Stimulated activated CD4-positive, alpha-beta T cell treated with anti-CD3 and anti-CD28 coated beads, Interleukin-4, amount 100 ng/mL, for 4 hours (primary cell): Measurements from ENCODE around the gene SCARB1.
"Not testable (repeated sequence)": the region's sequence is repeated elsewhere in the genome, so short reads cannot be mapped to it uniquely, and the experiment has no call there.

Experiments
- DNase-seq, 2 experiments: peaks; one replicate each; pipeline ENCODE4 v3.0.0-alpha.2; 2020

Gene SCARB1, protein sequence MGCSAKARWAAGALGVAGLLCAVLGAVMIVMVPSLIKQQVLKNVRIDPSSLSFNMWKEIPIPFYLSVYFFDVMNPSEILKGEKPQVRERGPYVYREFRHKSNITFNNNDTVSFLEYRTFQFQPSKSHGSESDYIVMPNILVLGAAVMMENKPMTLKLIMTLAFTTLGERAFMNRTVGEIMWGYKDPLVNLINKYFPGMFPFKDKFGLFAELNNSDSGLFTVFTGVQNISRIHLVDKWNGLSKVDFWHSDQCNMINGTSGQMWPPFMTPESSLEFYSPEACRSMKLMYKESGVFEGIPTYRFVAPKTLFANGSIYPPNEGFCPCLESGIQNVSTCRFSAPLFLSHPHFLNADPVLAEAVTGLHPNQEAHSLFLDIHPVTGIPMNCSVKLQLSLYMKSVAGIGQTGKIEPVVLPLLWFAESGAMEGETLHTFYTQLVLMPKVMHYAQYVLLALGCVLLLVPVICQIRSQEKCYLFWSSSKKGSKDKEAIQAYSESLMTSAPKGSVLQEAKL

DNA sequence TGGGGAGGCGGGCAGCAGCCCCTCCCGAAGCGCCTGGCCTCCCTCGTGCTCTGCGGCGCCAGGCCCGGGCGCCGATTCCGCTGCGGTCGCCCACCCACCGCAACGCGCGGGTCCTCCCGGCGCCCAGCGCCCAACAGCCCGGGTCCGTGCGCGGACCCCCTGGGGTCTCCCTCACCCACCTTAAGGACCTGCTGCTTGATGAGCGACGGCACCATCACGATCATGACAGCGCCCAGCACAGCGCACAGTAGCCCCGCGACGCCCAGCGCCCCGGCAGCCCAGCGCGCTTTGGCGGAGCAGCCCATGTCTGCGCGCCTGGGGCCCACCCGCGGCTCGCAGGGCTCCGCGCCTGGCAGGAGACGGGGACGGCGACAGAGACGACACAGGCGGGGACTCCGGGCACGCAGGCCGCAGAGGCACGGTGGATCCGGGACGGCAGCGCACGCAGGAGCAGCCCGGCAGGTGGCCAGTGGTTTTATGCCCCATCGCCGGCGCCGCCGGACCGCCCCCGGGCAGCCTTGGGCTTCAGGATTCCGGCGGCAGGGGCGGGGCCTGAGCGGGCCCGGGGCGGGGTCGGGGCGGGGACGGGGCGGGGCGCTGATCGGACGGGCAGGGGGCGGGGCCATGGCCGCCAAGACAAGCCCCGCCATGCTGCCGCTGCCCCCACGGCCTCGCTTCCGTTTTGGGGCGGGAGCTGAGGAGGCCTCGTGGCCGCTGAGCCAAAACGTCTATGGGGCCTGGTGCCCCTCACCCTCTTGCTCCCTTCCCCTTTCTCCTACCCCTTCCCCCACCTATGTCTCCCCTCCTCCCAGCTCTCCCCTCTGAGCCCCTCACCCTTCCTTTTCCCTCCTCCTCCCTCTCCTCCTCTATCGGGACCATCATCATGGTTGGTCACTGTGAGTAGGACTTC lies at the start of gene SCARB1:
Gene SCARB1 (minus strand): TSS at position 449 of the 910 bp plus-strand sequence. CDS start 144 bp downstream, at position 305.
- peak; percentile 76 to 80 for DNase-seq

DNA sequence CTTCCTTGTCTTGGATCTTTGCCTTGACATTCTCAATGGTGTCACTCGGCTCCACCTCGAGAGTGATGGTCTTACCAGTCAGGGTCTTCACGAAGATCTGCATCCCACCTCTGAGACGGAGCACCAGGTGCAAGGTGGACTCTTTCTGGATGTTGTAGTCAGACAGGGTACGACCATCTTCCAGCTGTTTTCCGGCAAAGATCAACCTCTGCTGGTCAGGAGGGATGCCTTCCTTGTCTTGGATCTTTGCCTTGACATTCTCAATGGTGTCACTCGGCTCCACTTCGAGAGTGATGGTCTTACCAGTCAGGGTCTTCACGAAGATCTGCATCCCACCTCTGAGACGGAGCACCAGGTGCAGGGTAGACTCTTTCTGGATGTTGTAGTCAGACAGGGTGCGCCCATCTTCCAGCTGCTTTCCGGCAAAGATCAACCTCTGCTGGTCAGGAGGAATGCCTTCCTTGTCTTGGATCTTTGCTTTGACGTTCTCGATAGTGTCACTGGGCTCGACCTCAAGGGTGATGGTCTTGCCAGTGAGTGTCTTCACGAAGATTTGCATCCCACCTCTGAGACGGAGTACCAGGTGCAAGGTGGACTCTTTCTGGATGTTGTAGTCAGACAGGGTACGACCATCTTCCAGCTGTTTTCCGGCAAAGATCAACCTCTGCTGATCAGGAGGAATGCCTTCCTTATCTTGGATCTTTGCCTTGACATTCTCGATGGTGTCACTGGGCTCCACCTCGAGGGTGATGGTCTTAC lies 49.0 kb upstream of the SCARB1 start:
- DNase-seq, result not testable (repeated sequence)

DNA sequence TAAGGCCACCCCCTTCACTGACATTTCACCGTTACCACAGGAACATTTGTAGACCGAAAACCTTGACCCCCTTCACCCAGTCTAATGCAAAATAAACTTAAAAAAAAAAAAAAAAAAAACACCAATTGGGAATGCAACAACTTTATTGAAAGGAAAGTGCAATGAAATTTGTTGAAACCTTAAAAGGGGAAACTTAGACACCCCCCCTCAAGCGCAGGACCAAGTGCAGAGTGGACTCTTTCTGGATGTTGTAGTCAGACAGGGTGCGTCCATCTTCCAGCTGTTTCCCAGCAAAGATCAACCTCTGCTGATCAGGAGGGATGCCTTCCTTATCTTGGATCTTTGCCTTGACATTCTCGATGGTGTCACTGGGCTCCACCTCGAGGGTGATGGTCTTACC lies 47.9 kb upstream of the SCARB1 start:
- not testable (repeated sequence) for DNase-seq

DNA sequence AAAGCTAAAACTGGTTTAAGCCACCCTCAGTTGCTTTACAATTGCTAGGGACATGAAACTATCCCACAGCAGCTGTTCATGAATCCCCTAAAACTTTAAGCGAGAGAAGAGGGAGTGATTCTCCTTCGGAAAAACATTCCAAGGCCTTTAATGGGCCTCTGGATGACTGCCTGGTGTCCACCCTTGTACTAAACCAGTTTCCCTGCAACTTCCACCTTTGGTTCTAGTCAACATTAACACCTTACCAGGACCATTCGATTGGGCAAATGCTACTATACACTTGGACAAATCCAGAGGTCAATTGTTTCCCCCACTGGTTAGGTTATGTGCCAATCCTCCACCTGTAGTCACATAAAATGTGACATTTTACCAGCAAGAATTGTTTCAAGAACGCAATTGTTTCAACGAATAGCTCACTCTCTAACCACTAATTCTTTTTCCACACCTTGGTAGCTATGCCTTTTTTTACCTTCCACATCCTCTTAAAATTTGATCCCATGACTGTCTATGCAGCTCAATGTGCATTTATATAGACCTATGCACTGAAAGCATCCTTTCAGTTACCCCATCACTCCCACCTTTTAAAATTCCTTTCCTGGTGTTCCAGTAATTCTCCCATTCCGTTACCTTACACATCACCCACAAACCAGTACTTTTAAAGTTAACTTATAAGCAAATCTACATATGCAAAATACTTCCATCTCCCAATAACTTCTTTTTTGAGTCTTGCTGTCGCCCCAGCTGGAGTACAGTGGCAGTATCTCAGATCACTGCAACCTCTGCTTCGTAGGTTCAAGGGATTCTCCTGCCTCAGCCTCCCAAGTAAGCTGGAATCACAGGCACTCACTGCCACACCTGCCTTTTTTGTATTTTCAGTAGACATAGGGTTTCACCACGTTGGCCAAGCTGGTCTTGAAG lies 47.2 kb upstream of the SCARB1 start:
- no peak for DNase-seq

DNA sequence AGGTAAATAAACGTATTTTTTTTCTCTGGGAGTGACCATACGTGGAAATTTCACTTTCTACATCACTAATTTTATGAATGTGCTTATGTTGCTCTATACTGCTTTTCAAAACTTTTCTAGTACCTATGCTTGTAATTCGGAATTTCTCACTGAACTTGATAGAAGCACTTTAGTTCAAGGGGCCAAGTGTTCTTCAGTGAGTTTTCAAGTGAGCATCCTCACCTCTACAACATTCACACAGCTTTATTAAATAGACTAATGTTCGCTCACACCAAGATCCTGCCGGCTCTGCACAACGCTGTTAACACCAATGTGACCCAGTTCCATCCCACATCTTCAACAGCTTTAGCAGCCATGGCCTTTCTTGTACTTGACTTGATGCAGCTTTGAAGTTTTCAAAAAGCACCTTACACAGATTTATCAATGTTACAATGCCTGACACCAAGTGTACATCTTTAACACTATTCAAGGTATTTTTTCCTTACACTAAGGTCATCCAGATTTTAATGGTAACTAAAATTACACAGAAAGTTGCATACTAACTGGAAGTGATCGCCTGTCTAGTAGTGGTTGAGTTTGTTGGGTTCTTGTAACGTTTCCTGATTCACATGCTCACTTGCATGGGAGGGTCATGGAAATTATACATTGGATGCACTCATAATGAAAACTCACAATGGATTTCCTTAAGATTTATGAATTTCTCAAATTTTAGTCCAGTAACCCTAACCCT lies 46.3 kb upstream of the SCARB1 start:
- no peak for DNase-seq

DNA sequence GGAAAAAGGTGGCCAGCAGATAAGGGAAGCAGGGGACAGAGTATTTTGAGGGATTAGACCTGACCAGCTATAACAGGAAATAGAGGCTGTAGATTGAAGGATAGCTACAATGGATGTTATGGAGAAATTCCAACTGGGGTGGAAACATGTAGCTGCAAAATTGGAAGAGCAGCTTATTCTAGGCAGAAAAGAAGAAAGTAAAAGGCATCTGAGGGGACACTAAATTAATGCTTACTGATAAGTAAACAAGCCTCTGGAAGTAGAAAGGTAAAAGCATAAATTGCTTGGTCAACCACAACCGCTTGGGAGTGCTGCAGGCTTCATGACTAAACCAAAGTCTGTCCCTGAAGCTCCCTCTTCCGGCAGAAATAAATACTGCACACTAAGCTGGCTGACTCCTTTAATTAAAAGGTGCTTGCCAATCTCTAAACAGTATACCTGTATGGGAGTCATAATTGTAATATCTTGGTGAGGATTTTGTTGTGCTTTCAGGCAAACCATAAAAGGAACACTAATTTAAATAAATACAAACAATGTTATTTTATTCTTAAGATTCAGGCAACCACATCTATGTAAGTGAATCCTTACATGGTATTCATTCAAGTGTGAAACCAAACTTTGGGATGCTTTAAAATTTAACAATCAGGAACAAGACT lies 43.1 kb upstream of the SCARB1 start:
- peak; percentile 74 to 83 for DNase-seq

DNA sequence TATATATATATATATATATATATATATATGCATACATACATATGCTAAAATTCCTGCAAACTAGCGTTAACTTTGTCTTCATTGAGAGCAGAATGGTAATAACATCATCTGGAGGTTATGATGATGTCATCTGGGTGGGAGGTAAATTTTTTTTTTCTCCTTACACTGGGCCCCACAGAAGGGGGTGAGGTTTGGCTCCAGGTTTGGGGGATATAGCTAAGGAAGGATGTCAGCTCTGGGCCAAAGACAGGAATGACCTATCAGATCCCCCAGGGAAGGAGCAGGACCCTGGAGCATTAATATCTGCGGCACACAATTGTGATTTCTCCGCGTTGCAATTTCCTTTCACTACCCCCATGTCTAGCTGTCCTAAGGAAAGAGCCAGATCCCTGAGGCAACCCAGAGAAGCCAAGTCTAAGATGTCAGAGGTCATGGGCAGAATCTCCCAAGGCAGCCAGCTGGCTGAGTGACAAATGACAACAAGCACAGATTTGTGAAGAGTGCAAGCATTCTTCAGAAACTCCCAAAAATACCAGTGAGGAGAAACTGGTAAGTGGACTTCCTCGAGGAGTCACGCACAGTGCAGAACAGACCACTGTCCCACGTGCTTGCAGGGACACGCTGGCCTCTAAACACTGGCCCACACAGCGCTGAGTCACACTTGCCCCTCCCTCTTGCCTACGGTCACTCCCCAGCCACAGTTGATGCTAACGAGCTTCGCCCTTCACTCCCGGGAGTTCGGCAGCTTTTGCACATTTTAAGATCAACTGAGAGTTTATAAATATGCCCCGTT lies 40.8 kb upstream of the SCARB1 start:
- DNase-seq, result no peak

DNA sequence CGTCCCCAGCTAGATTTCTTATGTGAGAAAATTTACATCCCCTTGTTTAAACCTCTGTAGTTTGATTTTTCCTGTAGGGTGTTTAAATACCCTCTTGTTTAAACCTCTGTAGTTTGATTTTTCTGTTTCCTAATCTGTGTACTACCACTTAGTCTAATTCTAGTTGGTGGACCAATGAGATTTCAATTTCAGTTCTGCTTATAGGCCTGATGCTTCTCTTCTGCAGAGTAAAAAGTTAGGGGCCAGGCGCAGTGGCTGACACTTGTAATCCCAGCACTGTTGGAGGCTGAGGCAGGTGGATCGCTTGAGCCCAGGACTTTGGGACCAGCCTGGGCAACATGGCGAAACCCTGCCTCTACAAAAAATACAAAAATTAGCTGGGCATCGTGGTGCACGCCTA lies 39.3 kb upstream of the SCARB1 start:
- no peak for DNase-seq

DNA sequence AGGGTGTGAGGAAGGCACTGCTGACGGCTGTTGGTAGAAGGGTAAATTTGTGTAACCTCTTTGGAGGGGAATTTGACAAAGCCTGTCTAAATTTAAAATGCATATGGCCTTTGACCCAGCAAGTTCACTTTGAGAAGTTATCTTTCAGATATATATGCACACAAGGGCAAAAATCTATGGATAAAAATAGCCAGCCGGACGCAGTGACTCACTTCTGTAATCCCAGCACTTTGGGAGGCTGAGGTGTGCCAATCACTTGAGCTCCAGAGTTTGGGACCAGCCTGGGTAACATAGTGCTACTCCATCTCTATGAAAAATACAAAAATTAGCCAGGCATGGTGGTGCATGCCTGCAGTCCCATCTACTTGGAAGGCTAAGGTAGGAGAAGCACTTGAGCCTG lies 37.3 kb upstream of the SCARB1 start:
- DNase-seq, result no peak

DNA sequence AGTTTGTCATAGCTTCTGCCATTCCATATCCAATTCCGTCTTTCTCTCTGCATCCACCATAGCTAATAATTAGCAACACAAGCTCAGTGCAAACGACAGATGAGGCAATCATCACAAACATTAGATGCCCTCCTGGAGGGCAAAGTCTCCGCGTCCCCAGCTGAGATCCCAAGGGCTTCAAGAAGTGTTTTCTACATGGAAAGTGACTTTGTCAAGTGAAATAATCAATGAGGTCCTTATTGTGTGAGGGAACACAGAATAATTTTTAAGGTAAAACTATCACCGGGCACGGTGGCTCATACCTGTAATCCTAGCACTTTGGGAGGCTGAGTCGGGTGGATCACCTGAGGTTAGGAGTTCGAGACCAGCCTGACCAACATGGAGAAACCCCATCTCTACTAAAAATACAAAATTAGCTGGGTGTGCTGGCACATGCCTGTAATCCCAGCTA lies 36.7 kb upstream of the SCARB1 start:
- DNase-seq, result not testable (repeated sequence)

DNA sequence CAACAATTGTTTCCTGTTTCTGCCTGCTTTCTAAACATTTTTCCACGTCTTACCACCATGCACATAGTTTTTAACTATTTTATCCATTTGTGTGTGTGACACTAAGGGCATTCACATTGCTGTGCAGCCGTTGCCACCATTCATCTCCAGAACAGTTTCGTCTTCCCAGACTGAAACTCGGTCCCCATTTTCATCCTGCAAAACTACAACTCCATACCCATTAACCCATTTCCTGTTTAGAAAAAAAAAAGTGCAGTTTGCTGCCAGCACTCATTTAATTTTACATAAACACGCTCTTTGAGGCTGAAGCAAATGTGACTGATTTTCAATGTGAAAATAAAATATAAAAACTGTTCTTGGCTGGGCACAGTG lies 35.2 kb upstream of the SCARB1 start:
- DNase-seq, result no peak

DNA sequence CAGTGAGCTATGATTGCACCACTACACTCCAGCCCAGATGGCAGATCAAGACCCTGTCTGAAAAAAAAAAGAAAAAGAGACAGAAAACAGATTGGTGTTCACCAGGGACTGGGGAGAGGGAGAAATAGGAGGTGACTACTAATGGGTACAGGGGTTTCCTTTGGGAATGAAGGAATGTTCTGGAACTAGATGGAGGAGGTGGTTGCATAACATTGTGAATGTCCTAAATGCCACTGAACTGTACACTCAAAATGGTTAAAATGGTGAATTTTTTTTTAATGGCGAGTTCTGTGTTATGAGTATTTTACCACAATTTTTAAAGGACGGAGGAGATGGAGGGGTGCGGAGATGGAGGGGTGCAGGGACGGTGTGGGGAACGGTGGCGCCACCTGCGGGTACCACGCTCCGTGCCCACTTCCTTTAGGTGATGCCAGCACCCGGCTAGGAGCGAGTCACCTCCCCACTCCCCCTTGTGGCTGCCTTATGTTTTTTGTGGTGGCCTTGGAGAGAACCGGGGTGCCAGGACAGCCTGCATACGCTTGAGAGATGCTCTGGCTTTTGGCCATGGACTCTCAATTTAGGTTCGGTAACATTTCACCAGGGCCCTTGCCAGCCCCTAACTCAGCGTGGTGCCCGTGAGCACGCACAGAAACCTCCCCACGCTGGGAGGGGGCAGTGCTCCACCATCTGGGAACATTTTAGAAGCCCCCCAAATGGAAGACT lies 34.7 kb upstream of the SCARB1 start:
- DNase-seq, result peak; percentile 49 to 58

DNA sequence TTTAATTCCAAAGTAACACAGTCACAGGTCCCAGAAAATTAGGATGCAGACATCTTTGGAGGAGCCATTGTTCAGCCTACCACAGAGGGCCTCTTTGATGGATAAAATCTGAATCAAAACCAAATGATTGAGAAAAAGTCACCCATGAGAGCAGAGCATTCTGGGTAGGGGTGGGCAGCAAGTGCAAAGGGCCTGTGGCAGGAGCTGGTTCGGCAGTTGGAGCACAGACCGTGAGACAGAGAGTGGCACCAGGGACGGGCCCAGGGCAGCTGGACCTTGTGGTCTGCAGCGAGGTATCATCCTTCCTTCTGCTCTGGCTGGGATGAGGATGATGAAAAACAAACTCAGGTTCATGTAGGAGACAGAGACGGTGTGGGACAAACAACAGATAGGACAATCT lies 32.8 kb upstream of the SCARB1 start:
- no peak for DNase-seq

DNA sequence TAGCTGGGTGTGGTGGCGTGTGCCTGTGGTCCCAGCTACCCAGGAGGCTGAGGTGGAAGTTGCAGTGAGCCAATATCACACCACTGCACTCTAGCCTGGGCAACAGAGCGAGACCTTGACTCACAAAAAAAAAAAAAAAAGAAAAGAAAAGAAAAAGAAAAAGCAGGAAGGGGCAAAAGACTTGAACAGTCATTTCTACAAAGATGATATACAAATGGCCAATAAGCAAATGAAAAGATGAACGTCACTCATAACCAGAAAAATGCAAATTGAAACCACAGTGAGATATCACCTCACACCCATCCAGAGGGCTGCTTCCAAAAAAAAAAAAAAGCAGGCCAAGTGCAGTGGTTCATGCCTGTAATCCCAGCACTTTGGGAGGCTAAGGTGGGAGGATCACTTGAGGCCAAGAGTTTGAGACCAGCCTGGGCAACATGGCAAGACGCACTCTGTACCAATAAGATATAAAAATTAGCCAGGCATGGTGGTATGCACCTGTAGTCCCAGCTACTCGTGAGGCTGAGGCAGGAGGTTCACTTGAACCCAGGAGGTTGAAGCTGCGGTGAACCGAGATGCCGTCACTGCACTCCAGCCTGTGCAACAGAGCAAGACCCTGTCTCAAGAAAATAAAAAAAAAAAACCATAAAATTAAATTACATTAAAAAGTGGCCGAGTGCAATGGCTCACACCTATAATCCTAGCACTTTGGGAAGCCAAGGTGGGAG lies 30.3 kb upstream of the SCARB1 start:
- no peak for DNase-seq

DNA sequence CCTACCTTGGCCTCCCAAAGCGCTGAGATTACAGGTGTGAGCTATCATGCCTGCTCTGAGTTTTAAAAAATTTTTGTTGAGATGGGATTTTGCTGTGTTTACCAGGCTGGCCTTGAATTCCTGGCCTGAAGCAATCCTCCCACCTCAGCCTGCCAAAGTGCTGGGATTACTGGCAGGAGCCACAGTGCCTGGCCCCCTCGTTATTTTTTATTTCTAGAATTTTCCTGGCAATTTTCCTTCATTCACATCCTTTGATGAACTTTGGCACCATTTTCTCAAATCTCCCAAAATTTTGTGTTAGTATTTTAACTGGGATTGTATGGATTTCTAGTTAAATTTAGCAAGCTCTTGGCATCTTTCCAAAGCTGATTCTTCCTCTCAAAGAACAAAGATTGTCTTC lies 24.6 kb upstream of the SCARB1 start:
- DNase-seq, result no peak

DNA sequence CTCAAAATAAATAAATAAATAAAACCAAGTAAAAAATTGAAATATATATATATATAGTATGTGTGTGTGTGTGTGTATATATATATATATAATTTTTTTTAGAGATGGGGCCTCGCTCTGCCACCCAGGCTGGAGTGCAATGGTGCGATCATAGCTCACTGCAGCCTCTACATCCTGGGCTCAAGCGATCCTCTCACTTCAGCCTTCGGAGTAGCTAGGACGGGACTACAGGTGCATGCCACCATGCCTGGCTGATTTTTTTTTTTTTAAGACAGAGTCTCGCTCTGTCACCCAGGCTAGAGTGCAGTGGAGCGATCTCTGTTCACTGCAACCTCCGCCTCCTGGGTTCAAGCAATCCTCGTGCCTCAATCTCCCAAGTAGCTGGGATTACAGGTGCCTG lies 24.1 kb upstream of the SCARB1 start:
- DNase-seq, result not testable (repeated sequence)

DNA sequence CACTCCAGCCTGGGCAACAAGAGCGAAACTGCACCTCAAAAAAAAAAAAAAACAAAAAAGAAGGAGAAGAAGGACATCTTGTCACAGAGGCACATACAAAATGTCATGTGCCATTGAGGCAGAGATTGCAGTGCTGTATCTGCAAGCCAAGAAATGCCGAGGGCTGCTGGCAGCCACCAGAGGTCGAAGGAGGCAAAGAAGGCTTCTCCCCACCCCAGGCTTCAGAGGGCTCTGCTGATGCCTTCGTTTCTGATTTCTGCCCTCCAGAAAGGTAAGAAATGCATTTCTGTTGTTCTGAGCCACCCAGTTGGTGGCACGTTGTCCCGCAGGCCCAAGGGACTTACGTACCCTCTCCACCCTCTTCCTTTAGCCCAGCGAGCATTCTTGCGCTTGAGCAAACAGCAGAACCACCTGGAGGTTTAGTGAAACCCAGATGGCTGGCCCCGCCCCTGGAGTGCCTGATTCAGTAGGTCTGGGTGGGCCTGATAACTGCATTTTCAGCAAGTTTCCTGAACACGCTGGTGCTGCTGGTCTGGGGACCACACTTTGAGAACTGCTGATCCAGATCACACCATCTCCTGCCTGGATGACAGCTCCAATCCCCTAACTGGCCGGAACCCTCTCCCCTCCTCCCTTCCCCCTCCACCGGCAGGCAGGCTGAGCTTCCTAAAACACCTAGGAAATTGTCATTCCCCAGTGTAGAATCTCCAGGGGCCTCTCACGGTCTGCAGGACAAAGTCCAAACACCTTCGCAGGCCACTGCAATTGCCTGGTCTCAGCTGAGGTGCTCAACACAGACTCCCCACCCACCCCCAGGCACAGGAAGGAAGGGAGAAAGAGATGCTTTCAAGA lies 21.1 kb upstream of the SCARB1 start:
- no peak for DNase-seq
